Neural cell (in vitro differentiated cells): ENCODE results near the gene H2BK1. TPM values are rescaled to one million over a fixed set of nuclear protein-coding genes. Genes with fewer than 3 reads are reported as not detected.

Source experiments
- H2AFZ ChIP-seq: fragments of 200-600, 300-800 bp; sonication (generic), shearing (Covaris generic); 2 replicates; pipeline ENCODE4 v1.6.0; 2014; ENCODE audit warnings: low read depth, mild to moderate bottlenecking, antibody characterized with exemption, low read length, moderate library complexity
- H3F3A ChIP-seq: fragments of 200-600 bp; shearing (Covaris generic); 2 replicates; pipeline ENCODE4 v1.6.1; 2016; ENCODE audit warnings: mild to moderate bottlenecking, moderate library complexity, mixed read lengths, antibody characterized with exemption, low read length; ENCODE audit not compliant: insufficient read depth, poor library complexity, severe bottlenecking
- H3K27ac ChIP-seq: fragments of 200-600, 300-800 bp; sonication (generic), shearing (Covaris generic); 2 replicates; pipeline ENCODE4 v1.5.1; 2014; ENCODE audit warnings: mild to moderate bottlenecking, low read length, moderate library complexity
- H3K27me3 ChIP-seq: fragments of 300-800, 200-600 bp; sonication (generic), shearing (Covaris generic); 2 replicates; pipeline ENCODE4 v1.6.0; 2014; ENCODE audit warnings: mild to moderate bottlenecking, low read depth, low read length, moderate library complexity; ENCODE audit not compliant: insufficient read depth
- H3K36me3 ChIP-seq: fragments of 300-800, 200-600 bp; sonication (generic), shearing (Covaris generic); 2 replicates; pipeline ENCODE4 v1.5.1; 2014; ENCODE audit warnings: mild to moderate bottlenecking, antibody characterized with exemption, low read length, moderate library complexity; ENCODE audit not compliant: insufficient read depth
- H3K4me2 ChIP-seq: fragments of 300-800, 200-600 bp; sonication (generic), shearing (Covaris generic); 2 replicates; pipeline ENCODE4 v1.6.0; 2014; ENCODE audit warnings: mild to moderate bottlenecking, low read length
- H3K4me3 ChIP-seq: fragments of 300-800, 200-600 bp; sonication (generic), shearing (Covaris generic); 2 replicates; pipeline ENCODE4 v1.5.1; 2014; ENCODE audit warnings: mild to moderate bottlenecking, low read length, moderate library complexity
- H3K79me2 ChIP-seq: fragments of 200-600 bp; shearing (Covaris generic); replicated peaks from 2 replicates; pipeline ENCODE4 v1.6.0; 2014; ENCODE audit warnings: mild to moderate bottlenecking, low read length, moderate library complexity; ENCODE audit not compliant: insufficient read depth
- H3K9ac ChIP-seq: fragments of 300-800, 200-600 bp; sonication (generic), shearing (Covaris generic); 2 replicates; pipeline ENCODE4 v1.6.1; 2016; ENCODE audit warnings: mild to moderate bottlenecking, low read length, mixed read lengths
- H3K9me2 ChIP-seq: fragments of 200-600 bp; shearing (Covaris generic); 2 replicates; pipeline ENCODE4 v1.6.1; 2016; ENCODE audit warnings: mild to moderate bottlenecking, low read length, mixed read lengths; ENCODE audit not compliant: insufficient read depth
- H3K9me3 ChIP-seq: fragments of 200-600, 300-800 bp; sonication (generic), shearing (Covaris generic); 2 replicates; pipeline ENCODE4 v1.6.1; 2016; ENCODE audit warnings: mild to moderate bottlenecking, mixed run types, low read length, moderate library complexity, mixed read lengths
- H4K20me1 ChIP-seq: fragments of 200-600 bp; shearing (Covaris generic); 2 replicates; pipeline ENCODE4 v1.6.1; 2016; ENCODE audit warnings: mild to moderate bottlenecking, mixed run types; ENCODE audit not compliant: insufficient read depth
- CTCF ChIP-seq: fragments of 450-650 bp; IDR thresholded peaks from 2 replicates; pipeline ENCODE4 v1.5.1; 2014; ENCODE audit warnings: antibody characterized with exemption, mild to moderate bottlenecking, moderate library complexity; ENCODE audit not compliant: poor library complexity, severe bottlenecking
- EP300 ChIP-seq: fragments of 450-650 bp; conservative IDR thresholded peaks from 2 replicates; pipeline ENCODE4 v1.6.1; 2014; ENCODE audit warnings: antibody characterized with exemption, mild to moderate bottlenecking, moderate library complexity; ENCODE audit not compliant: poor library complexity, severe bottlenecking
- EZH2 ChIP-seq: fragments of 200-600, 300-800 bp; shearing (Covaris generic), sonication (generic); IDR thresholded peaks from 2 replicates; pipeline ENCODE4 v1.6.1; 2014; ENCODE audit warnings: antibody characterized with exemption, low read length, borderline replicate concordance, mild to moderate bottlenecking; ENCODE audit not compliant: insufficient read depth, poor library complexity, severe bottlenecking
- MXI1 ChIP-seq: fragments of 450-650 bp; conservative IDR thresholded peaks from 2 replicates; pipeline ENCODE4 v1.6.1; 2014; ENCODE audit warnings: antibody characterized with exemption, mild to moderate bottlenecking; ENCODE audit not compliant: poor library complexity, severe bottlenecking
- POLR2AphosphoS5 ChIP-seq: IDR thresholded peaks from 2 replicates; pipeline ENCODE4 v1.6.1; 2012
- RAD21 ChIP-seq: fragments of 450-650 bp; conservative IDR thresholded peaks from 2 replicates; pipeline ENCODE4 v1.6.1; 2014; ENCODE audit warnings: antibody characterized with exemption, mild to moderate bottlenecking, moderate library complexity
- REST ChIP-seq: IDR thresholded peaks from 2 replicates; pipeline ENCODE4 v1.6.1; 2012; ENCODE audit warnings: borderline replicate concordance
- SMC3 ChIP-seq: fragments of 450-650 bp; conservative IDR thresholded peaks from 2 replicates; pipeline ENCODE4 v1.6.1; 2014; ENCODE audit warnings: antibody characterized with exemption, mild to moderate bottlenecking, moderate library complexity; ENCODE audit not compliant: poor library complexity
- TAF1 ChIP-seq: IDR thresholded peaks from 2 replicates; pipeline ENCODE4 v1.6.1; 2012; ENCODE audit warnings: low read depth
- polyA plus RNA-seq: library from polyadenylated mRNA; depleted of rRNA; stranded (reverse); fragments of >200 nt; gene quantifications from 2 replicates; pipeline ENCODE4 v1.2.3, GENCODE V29; 2014

H2BK1 gene
- polyA plus RNA-seq, 1 donor from 2014 or later = not detected

GRCh38 chr7:151192002-151192539 lies 18.2 kb downstream of the H2BK1 start:
- no peaks in the 10 kb centered on the region for H3K9me2 ChIP-seq
- no peaks in the 10 kb centered on the region for H3K79me2 ChIP-seq
- no peak for TF ChIP-seq MXI1
- no peak for TF ChIP-seq EZH2
- no peak for TF ChIP-seq REST
- TF ChIP-seq EP300 = no peak
- TF ChIP-seq CTCF = no peak
- no peak for TF ChIP-seq RAD21
- TF ChIP-seq SMC3 = no peak
- no peak for TF ChIP-seq TAF1
- TF ChIP-seq POLR2AphosphoS5 = no peak
- no peaks in the 10 kb centered on the region for H3F3A ChIP-seq
- no peak overlapping the region for H2AFZ ChIP-seq
- H3K27me3 ChIP-seq = no peaks in the 10 kb centered on the region
- no peak overlapping the region for H3K4me2 ChIP-seq
- H3K4me3 ChIP-seq = no peak overlapping the region
- H3K9me3 ChIP-seq = no peaks in the 10 kb centered on the region
- no peaks in the 10 kb centered on the region for H4K20me1 ChIP-seq
- H3K27ac ChIP-seq = no peak overlapping the region
- H3K36me3 ChIP-seq = no peaks in the 10 kb centered on the region
- no peak overlapping the region for H3K9ac ChIP-seq

- Histone ChIP-seq H3K9ac (no peak overlapping the region), H3K4me2 (no peak overlapping the region), H3K27ac (no peak overlapping the region), H3F3A (no peaks in the 10 kb centered on the region), H3K9me2 (no peaks in the 10 kb centered on the region), H3K36me3 (no peaks in the 10 kb centered on the region), H3K9me3 (no peaks in the 10 kb centered on the region), H3K79me2 (no peaks in the 10 kb centered on the region), H3K27me3 (no peaks in the 10 kb centered on the region), H3K4me3 (no peak overlapping the region), H4K20me1 (no peaks in the 10 kb centered on the region), H2AFZ (no peak overlapping the region)
- no peak for TF ChIP-seq MXI1
- no peak for TF ChIP-seq REST
- no peak for TF ChIP-seq CTCF
- no peak for TF ChIP-seq TAF1
- TF ChIP-seq SMC3 = no peak
- TF ChIP-seq EZH2 = no peak
- TF ChIP-seq RAD21 = no peak
- no peak for TF ChIP-seq POLR2AphosphoS5
- no peak for TF ChIP-seq EP300
Measured at GRCh38 chr7:151191544-151191943, 18.7 kb downstream of the H2BK1 start.
